ENCODE results near the gene CSNK2A2. TPM values are rescaled to one million over a fixed set of nuclear protein-coding genes. Genes with fewer than 3 reads are reported as not detected.
A peak's percentile ranks its signal among the peaks of the same experiment; 100 is the strongest.

CSNK2A2 gene
- polyA plus RNA-seq, 1 donor from 2014 or later = 36.7 TPM

GRCh38 chr16:58128181-58128631 lies 69.7 kb downstream of the CSNK2A2 start:
- Histone ChIP-seq H3K4me3 (ENCODE audit: low read length) (peak overlapping the region; percentile 91), H3F3A (ENCODE audit: insufficient read depth, low read length, poor library complexity, severe bottlenecking) (peaks cover 9% of the 10 kb centered on the region), H3K27me3 (ENCODE audit: insufficient read depth, low read depth, low read length) (no peaks in the 10 kb centered on the region), H3K36me3 (ENCODE audit: insufficient read depth, low read length) (no peaks in the 10 kb centered on the region), H3K4me2 (ENCODE audit: low read length) (peak overlapping the region; percentile 97), H3K9me3 (ENCODE audit: low read length) (no peaks in the 10 kb centered on the region), H3K9ac (ENCODE audit: low read length) (peak overlapping the region; percentile 96), H3K79me2 (replicated peaks; ENCODE audit: insufficient read depth, low read length) (peaks cover 53% of the 10 kb centered on the region), H3K9me2 (ENCODE audit: insufficient read depth, low read length) (no peaks in the 10 kb centered on the region), H3K27ac (ENCODE audit: low read length) (peak overlapping the region; percentile 96), H2AFZ (ENCODE audit: low read depth, low read length) (no peak overlapping the region), H4K20me1 (ENCODE audit: insufficient read depth) (peaks cover 10% of the 10 kb centered on the region)
- no peak for TF ChIP-seq POLR2AphosphoS5 (IDR thresholded peaks at IDR 0.05)
- TF ChIP-seq, protein P1, sequence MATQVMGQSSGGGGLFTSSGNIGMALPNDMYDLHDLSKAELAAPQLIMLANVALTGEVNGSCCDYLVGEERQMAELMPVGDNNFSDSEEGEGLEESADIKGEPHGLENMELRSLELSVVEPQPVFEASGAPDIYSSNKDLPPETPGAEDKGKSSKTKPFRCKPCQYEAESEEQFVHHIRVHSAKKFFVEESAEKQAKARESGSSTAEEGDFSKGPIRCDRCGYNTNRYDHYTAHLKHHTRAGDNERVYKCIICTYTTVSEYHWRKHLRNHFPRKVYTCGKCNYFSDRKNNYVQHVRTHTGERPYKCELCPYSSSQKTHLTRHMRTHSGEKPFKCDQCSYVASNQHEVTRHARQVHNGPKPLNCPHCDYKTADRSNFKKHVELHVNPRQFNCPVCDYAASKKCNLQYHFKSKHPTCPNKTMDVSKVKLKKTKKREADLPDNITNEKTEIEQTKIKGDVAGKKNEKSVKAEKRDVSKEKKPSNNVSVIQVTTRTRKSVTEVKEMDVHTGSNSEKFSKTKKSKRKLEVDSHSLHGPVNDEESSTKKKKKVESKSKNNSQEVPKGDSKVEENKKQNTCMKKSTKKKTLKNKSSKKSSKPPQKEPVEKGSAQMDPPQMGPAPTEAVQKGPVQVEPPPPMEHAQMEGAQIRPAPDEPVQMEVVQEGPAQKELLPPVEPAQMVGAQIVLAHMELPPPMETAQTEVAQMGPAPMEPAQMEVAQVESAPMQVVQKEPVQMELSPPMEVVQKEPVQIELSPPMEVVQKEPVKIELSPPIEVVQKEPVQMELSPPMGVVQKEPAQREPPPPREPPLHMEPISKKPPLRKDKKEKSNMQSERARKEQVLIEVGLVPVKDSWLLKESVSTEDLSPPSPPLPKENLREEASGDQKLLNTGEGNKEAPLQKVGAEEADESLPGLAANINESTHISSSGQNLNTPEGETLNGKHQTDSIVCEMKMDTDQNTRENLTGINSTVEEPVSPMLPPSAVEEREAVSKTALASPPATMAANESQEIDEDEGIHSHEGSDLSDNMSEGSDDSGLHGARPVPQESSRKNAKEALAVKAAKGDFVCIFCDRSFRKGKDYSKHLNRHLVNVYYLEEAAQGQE (IDR thresholded peaks at IDR 0.05; ENCODE audit: borderline replicate concordance) = no peak
- TF ChIP-seq EP300 (conservative IDR thresholded peaks at IDR 0.05; ENCODE audit: poor library complexity, severe bottlenecking) = no peak
- TF ChIP-seq EZH2 (IDR thresholded peaks at IDR 0.05; ENCODE audit: borderline replicate concordance, insufficient read depth, low read length, poor library complexity, severe bottlenecking) = no peak
- TF ChIP-seq TAF1 (IDR thresholded peaks at IDR 0.05; ENCODE audit: low read depth) = no peak
- TF ChIP-seq, protein P2, sequence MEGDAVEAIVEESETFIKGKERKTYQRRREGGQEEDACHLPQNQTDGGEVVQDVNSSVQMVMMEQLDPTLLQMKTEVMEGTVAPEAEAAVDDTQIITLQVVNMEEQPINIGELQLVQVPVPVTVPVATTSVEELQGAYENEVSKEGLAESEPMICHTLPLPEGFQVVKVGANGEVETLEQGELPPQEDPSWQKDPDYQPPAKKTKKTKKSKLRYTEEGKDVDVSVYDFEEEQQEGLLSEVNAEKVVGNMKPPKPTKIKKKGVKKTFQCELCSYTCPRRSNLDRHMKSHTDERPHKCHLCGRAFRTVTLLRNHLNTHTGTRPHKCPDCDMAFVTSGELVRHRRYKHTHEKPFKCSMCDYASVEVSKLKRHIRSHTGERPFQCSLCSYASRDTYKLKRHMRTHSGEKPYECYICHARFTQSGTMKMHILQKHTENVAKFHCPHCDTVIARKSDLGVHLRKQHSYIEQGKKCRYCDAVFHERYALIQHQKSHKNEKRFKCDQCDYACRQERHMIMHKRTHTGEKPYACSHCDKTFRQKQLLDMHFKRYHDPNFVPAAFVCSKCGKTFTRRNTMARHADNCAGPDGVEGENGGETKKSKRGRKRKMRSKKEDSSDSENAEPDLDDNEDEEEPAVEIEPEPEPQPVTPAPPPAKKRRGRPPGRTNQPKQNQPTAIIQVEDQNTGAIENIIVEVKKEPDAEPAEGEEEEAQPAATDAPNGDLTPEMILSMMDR (IDR thresholded peaks at IDR 0.05; ENCODE audit: poor library complexity, severe bottlenecking) = no peak
- TF ChIP-seq MXI1 (conservative IDR thresholded peaks at IDR 0.05; ENCODE audit: poor library complexity, severe bottlenecking) = no peak
- TF ChIP-seq SMC3 (conservative IDR thresholded peaks at IDR 0.05; ENCODE audit: poor library complexity) = no peak
- no peak for TF ChIP-seq RAD21 (conservative IDR thresholded peaks at IDR 0.05)

DNA sequence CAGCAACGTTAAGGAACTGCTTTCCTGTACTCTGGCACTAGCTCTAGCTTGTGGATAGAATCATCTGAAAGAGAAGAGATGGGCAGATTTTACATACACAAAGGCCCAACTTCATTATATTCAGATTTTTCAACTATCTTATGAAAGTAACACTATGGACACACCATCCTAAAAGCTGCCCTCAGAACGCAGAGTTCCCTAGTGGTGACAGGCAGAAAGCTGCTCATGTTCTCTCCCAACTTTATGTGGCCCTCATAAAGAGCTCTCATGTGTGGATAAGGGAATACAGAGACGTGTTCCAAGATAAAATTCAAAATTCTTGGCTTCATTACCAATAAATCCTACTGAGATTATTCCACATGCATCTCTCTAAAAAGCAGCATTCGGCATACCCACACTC lies 70.3 kb downstream of the CSNK2A2 start:
- Histone ChIP-seq H3K27ac (ENCODE audit: low read length) (peak overlapping the region; percentile 96), H3K36me3 (ENCODE audit: insufficient read depth, low read length) (no peaks in the 10 kb centered on the region)

More for the DNA sequence above, 70.3 kb downstream of the CSNK2A2 start:
- Histone ChIP-seq H3K9ac (ENCODE audit: low read length) (peak overlapping the region; percentile 96), H3K79me2 (replicated peaks; ENCODE audit: insufficient read depth, low read length) (peaks cover 56% of the 10 kb centered on the region), H3F3A (ENCODE audit: insufficient read depth, low read length, poor library complexity, severe bottlenecking) (peaks cover 9% of the 10 kb centered on the region), H4K20me1 (ENCODE audit: insufficient read depth) (peaks cover 10% of the 10 kb centered on the region), H3K9me2 (ENCODE audit: insufficient read depth, low read length) (no peaks in the 10 kb centered on the region), H3K9me3 (ENCODE audit: low read length) (no peaks in the 10 kb centered on the region), H2AFZ (ENCODE audit: low read depth, low read length) (no peak overlapping the region), H3K4me2 (ENCODE audit: low read length) (peak overlapping the region; percentile 97), H3K4me3 (ENCODE audit: low read length) (peak overlapping the region; percentile 91), H3K27me3 (ENCODE audit: insufficient read depth, low read depth, low read length) (no peaks in the 10 kb centered on the region)
- TF ChIP-seq RAD21 (conservative IDR thresholded peaks at IDR 0.05) = no peak
- TF ChIP-seq, protein P2 (IDR thresholded peaks at IDR 0.05; ENCODE audit: poor library complexity, severe bottlenecking) = peak; percentile 14

Data from neural cell (in vitro differentiated cells).